Stimulated activated naive CD8-positive, alpha-beta T cell treated with anti-CD3 and anti-CD28 coated beads, Interleukin-15, Interleukin-2, amounts not matched to agents 100 ng/mL and 50 ng/mL, for 24 hours (primary cell): Measurements from ENCODE around the gene TMEM89.
A peak's percentile ranks its signal among the peaks of the same experiment; 100 is the strongest.

Experiments
- H3K27ac Mint-ChIP-seq: one replicate; pipeline ENCODE4 v1.8.0; 2021; ENCODE audit warnings: mild to moderate bottlenecking, mixed read lengths
- H3K27me3 Mint-ChIP-seq: one replicate; pipeline ENCODE4 v1.8.0; 2021; ENCODE audit warnings: mixed read lengths
- H3K36me3 Mint-ChIP-seq: one replicate; pipeline ENCODE4 v1.8.0; 2021; ENCODE audit warnings: low read depth, mixed read lengths
- H3K4me1 Mint-ChIP-seq: one replicate; pipeline ENCODE4 v1.8.0; 2021; ENCODE audit warnings: low read depth, mixed read lengths
- H3K4me3 Mint-ChIP-seq: one replicate; pipeline ENCODE4 v1.8.0; 2021; ENCODE audit warnings: mild to moderate bottlenecking, mixed read lengths
- H3K9me3 Mint-ChIP-seq: one replicate; pipeline ENCODE4 v1.8.0; 2021; ENCODE audit warnings: mixed read lengths

TMEM89 gene

DNA sequence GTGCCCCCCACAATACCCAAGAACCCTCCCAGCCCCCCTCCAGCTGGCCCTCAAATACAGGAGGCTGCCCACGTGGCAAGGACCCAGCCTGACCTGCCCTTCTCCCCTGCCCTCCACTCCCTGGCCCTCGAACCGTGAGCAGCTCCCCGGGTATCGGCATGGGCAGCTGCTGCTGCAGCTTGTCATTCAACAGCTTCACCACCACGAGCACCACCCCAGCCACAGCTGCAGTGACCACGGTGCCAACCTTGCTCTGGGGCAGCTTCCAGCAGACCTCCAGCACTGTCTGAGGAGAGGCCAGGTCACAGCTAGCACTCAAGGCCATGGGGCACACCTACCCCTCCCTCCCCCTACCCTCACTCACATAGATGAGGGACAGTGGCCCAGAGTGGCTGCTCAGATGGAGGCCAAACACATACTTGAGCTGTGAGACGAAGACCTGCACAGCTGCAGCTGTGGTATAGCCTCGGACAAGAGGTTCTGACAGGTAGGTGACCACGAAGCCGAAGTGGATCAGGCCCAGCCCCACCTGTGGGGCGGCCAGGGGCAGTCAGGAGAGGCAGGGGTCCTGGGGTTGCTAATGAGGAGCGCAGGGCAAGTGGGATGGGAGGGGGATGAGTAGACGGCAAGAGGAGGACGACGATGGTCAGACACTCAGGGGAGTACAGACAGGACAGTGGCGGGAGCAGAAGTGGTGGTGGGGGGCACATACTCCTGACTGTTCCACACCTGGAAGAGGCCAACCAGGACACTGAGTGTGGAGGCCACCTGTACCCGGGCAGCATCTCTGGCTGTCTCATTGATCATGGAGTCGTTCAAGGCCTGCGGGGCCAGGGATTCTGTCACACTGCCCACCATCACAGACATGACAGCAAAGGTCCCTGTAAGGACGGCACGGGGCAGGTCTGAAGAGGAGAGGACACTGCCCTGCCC lies 10.2 kb upstream of the TMEM89 start:
- H3K4me1 Mint-ChIP-seq: peaks cover 18% of the 10 kb centered on the region
- no peaks in the 10 kb centered on the region for H3K27me3 Mint-ChIP-seq
- no peaks in the 10 kb centered on the region for H3K9me3 Mint-ChIP-seq
- H3K27ac Mint-ChIP-seq: no peak overlapping the region
- no peak overlapping the region for H3K4me3 Mint-ChIP-seq
- peaks cover 26% of the 10 kb centered on the region for H3K36me3 Mint-ChIP-seq

- Mint-ChIP-seq H3K4me1 (peaks cover 9% of the 10 kb centered on the region), H3K36me3 (peaks cover 27% of the 10 kb centered on the region), H3K27me3 (no peaks in the 10 kb centered on the region), H3K4me3 (no peak overlapping the region), H3K9me3 (no peaks in the 10 kb centered on the region), H3K27ac (no peak overlapping the region)
Measured at GRCh38 chr3:48630833-48631232, 9.3 kb upstream of the TMEM89 start.

DNA sequence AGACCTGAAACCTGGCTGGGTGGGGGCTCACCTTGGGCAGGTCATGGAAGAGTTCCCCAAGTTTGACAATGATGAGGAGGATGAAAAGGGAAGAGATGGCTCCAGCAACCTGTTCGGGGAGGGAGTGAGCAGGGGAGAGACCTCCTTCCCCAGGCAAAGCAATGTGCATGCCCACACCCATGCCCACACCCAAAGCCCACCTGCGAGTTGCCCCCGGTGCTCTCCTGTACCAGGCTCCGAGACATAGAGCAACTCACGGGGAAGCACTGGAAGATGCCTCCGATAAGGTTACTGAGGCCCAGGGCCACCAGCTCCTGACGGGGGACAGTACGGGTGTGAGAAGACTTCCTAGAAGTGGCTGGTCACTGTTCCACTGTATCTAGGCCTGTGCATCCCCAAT lies 8.8 kb upstream of the TMEM89 start:
- H3K4me1 Mint-ChIP-seq: peaks cover 8% of the 10 kb centered on the region
- no peaks in the 10 kb centered on the region for H3K9me3 Mint-ChIP-seq
- H3K27me3 Mint-ChIP-seq: no peaks in the 10 kb centered on the region
- H3K4me3 Mint-ChIP-seq: no peak overlapping the region
- peaks cover 27% of the 10 kb centered on the region for H3K36me3 Mint-ChIP-seq
- H3K27ac Mint-ChIP-seq: no peak overlapping the region

DNA sequence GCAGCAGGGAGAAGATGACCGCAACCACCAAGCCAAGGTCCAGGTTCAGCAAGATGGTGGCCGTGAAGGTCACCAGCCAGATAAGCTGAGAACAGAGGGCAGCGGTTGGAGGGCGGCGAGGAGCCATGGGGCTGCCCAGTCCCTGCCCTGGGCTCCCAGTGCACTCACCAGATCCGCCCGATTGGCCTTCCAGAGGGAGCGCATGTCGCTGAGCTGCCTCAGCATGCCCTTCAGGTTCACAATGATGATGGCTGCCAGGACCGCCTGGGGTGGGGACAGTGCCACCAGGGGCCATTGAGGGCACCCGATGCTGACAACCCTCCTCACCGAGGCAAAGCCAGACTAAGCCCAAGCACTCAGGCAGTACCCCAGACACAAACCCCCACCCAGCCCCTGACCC lies 8.3 kb upstream of the TMEM89 start:
- Mint-ChIP-seq H3K27ac (no peak overlapping the region), H3K4me1 (peaks cover 8% of the 10 kb centered on the region), H3K9me3 (no peaks in the 10 kb centered on the region), H3K4me3 (no peak overlapping the region), H3K36me3 (peaks cover 27% of the 10 kb centered on the region), H3K27me3 (no peaks in the 10 kb centered on the region)

GRCh38 chr3:48628277-48629017 lies 6.9 kb upstream of the TMEM89 start:
- Mint-ChIP-seq H3K27me3 (no peaks in the 10 kb centered on the region), H3K36me3 (peaks cover 27% of the 10 kb centered on the region), H3K27ac (no peak overlapping the region), H3K4me3 (no peak overlapping the region), H3K9me3 (no peaks in the 10 kb centered on the region), H3K4me1 (peaks cover 3% of the 10 kb centered on the region)

GRCh38 chr3:48625600-48625999 lies 4.0 kb upstream of the TMEM89 start:
- Mint-ChIP-seq H3K27ac (no peak overlapping the region), H3K4me1 (peaks cover 3% of the 10 kb centered on the region), H3K4me3 (no peak overlapping the region), H3K9me3 (no peaks in the 10 kb centered on the region), H3K27me3 (no peaks in the 10 kb centered on the region), H3K36me3 (peaks cover 22% of the 10 kb centered on the region)

GRCh38 chr3:48624767-48625166 lies 3.2 kb upstream of the TMEM89 start:
- Mint-ChIP-seq H3K36me3 (peaks cover 18% of the 10 kb centered on the region), H3K4me1 (peaks cover 3% of the 10 kb centered on the region), H3K9me3 (no peaks in the 10 kb centered on the region), H3K27ac (no peak overlapping the region), H3K27me3 (no peaks in the 10 kb centered on the region), H3K4me3 (no peak overlapping the region)

- peaks cover 11% of the 10 kb centered on the region for H3K36me3 Mint-ChIP-seq
Measured at GRCh38 chr3:48623851-48624547, 2.4 kb upstream of the TMEM89 start.

DNA sequence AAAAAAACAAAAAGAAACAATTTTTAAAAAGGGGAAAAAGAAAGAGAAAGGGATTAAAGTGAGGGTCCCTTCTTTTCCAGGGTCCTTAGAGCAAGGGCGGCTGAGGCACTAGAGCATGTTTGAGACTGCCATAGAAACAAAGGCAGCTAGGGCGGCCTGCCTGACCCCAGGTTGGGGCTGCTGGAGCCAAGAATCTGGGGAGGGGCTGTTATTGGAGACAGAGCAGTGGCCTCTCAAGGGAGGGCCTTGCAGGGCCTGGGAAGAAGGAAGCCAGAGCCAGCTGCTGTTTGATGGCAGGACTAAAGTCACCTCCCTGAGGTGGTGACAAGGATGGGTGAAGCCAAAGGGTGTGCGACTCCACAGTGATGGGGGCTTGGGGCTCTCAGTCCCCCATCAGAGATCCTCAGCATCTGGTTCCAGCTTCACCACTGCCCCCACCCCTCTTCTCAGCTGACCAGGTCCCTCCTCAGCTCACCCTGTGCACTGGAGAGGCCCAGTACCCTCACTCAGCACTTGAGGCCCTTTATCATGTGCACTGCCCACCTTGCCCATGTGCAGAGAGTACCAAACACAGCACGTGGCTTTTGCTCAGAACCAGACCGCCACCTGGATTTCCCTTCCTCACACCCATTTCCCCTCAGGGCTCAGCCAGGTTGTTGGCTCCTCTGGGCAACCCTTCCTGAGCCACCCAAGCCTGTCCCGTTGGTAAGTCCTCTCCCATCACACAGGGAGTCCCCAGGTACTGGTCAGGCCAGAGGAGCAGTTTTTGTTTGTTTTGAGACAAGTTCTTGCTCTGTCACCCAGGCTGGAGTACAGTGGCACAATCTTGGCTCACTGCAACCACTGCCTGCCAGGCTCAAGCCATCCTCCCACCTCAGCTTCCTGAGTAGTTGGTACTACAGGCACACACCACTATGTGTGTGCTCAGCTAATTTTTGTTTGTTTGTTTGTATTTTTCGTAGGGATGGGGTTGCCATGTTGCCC lies 1.7 kb downstream of the TMEM89 start:
- peaks cover 13% of the 10 kb centered on the region for H3K4me1 Mint-ChIP-seq
- peaks cover 8% of the 10 kb centered on the region for H3K9me3 Mint-ChIP-seq
- no peak overlapping the region for H3K4me3 Mint-ChIP-seq
- no peaks in the 10 kb centered on the region for H3K27me3 Mint-ChIP-seq
- H3K27ac Mint-ChIP-seq: no peak overlapping the region
- peaks cover 7% of the 10 kb centered on the region for H3K36me3 Mint-ChIP-seq

More at GRCh38 chr3:48623851-48624547, 2.4 kb upstream of the TMEM89 start:
- peaks cover 3% of the 10 kb centered on the region for H3K4me1 Mint-ChIP-seq
- no peak overlapping the region for H3K27ac Mint-ChIP-seq
- no peaks in the 10 kb centered on the region for H3K9me3 Mint-ChIP-seq
- no peak overlapping the region for H3K4me3 Mint-ChIP-seq
- H3K27me3 Mint-ChIP-seq: no peaks in the 10 kb centered on the region

- Mint-ChIP-seq H3K27me3 (no peaks in the 10 kb centered on the region), H3K4me3 (no peak overlapping the region), H3K4me1 (peaks cover 25% of the 10 kb centered on the region), H3K9me3 (peaks cover 8% of the 10 kb centered on the region), H3K27ac (no peak overlapping the region), H3K36me3 (peaks cover 7% of the 10 kb centered on the region)
Measured at GRCh38 chr3:48617559-48617958, 4.0 kb downstream of the TMEM89 start.

DNA sequence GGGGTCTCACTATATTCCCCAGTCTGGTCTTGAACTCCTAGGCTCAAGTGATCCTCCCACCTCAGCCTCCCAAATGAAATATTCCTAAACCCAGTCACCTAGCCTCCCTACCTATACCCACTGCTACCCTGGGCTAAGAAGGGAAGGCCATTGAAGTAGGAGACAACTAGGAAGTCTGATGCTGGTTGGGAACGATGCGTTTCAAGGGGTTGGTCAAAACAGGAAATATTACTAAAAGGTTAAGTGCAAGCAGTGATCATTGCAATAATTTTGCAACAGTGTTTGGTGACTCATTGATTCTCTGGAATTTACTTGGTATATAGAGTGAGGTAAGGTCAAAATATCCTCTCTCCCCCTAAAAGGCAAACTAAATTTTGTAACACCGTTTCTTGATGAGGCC lies 7.5 kb downstream of the TMEM89 start:
- H3K27me3 Mint-ChIP-seq: no peaks in the 10 kb centered on the region
- peaks cover 8% of the 10 kb centered on the region for H3K9me3 Mint-ChIP-seq
- H3K4me3 Mint-ChIP-seq: peak overlapping the region; percentile 6
- H3K27ac Mint-ChIP-seq: peak overlapping the region; percentile 90
- H3K36me3 Mint-ChIP-seq: peaks cover 7% of the 10 kb centered on the region
- peaks cover 29% of the 10 kb centered on the region for H3K4me1 Mint-ChIP-seq

DNA sequence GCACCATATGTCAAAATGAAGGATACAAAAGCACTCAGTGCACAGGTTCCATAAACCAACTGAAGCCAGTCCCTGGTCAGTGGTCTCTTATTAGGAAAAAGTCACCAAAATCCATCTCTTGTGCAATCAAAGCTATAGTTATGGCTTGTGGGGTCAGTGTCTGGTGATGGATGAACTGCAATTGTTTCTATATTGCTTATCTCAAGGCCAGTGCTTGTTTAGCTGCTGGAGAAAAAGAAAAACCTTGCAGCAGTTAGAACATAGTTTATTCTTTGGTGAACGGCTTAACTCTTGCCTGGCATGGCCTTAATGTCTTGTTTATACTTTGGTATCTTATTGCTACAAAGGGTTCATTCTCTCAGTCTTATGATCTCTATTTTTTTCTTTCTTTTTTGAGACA lies 9.3 kb downstream of the TMEM89 start:
- Mint-ChIP-seq H3K27ac (no peak overlapping the region), H3K9me3 (peaks cover 3% of the 10 kb centered on the region), H3K36me3 (peaks cover 19% of the 10 kb centered on the region), H3K27me3 (no peaks in the 10 kb centered on the region), H3K4me1 (peaks cover 40% of the 10 kb centered on the region), H3K4me3 (no peak overlapping the region)

DNA sequence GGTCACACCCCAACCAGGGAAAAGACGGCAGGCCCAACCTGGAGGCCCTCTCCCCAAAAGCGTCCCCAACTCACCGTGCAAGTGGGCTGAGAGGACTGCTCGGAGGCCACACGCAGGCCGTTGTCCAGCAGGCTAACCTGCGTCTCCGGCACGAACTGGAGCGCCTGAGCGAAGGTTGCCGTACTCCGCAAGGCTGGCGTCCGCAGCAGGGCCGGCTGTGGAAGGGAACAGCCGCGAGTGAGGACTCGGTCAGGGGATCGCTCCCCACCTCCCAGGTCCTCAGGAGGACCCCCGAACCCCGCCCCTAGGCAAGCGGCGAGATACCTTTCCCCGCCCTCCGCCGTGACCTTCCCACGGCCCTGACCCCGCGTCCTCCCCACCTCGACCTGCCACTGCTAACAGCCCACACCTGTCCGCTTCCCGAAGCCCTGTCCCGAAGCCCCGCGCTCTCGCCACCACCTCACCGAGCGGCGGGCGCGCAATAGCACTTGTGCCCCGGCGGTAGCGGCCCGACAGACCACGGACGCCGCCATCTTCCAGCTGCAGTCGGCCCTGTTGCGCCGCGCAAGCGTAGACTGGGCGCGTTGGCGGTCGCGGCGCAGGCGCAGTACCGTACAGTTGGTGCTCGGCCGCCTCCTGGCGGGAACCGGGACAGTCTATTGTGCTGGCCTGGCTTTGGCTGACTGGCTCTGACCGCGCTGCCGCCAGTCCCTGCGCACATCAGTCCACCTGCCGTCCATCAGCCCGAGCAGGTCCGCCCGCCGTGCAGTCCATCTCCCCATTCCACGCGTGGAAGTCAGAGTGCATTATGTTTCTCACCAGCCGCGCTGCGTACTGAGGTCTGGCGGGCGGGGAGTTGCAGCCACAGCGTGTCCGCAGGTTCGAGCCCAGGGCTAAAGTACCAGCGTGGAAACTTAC lies 12.2 kb downstream of the TMEM89 start, which contains the start of gene UQCRC1:
TSS of gene UQCRC1 (minus strand) at position 559 of the 918 bp plus-strand sequence. CDS start at position 533, 26 bp downstream.
- Mint-ChIP-seq H3K36me3 (peaks cover 35% of the 10 kb centered on the region), H3K27me3 (no peaks in the 10 kb centered on the region)

More for the DNA sequence above, 12.2 kb downstream of the TMEM89 start, which contains the start of gene UQCRC1:
- Mint-ChIP-seq H3K9me3 (no peaks in the 10 kb centered on the region), H3K4me1 (peaks cover 27% of the 10 kb centered on the region), H3K27ac (peak within 1 kb of the TSS; percentile 96), H3K4me3 (peak within 1 kb of the TSS; percentile 97)
